ENCODE measurements around the gene TANGO6. TPM values are rescaled to one million over a fixed set of nuclear protein-coding genes. Genes with fewer than 3 reads are reported as not detected.
"Not testable (repeated sequence)": the region's sequence is repeated elsewhere in the genome, so short reads cannot be mapped to it uniquely, and the experiment has no call there.

Gene TANGO6
- total and polyA plus RNA-seq, 8 donors = 2.6 to 9.3 (median 6.3) TPM

DNA sequence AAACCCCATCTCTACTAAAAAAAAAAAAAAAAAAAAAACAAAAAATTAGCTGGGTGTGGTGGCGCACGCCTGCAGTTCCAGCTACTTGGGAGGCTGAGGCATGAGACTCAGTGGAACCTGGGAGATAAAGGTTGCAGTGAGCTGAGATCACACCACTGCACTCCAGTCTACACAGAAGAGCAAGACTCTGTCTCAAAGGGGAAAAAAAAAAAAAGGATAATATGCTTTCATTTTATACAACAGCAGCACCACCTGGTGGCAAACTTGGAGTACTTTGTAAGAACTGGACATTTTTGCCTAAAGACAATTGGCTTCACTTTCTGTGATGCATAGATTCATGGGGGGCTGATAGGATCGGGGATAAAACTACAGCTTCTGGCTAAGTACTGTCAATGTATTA lies 280.6 kb downstream of the TANGO6 start:
- peak in 3 of 4 donors; percentile 64 to 73 (median 69) for ATAC-seq
- intact Hi-C loops (cut with DNase I) = loop anchor here in 1 of 3 donors (5.0 kb wide), 1 partner anchor 227 kb away; no protein-coding TSS in a partner anchor
- H3K4me3 ChIP-seq = no peak overlapping the region
- 79% methylated on average over 3 of the region's 3 CpGs for WGBS, 2 donors
- TF ChIP-seq, protein P1, sequence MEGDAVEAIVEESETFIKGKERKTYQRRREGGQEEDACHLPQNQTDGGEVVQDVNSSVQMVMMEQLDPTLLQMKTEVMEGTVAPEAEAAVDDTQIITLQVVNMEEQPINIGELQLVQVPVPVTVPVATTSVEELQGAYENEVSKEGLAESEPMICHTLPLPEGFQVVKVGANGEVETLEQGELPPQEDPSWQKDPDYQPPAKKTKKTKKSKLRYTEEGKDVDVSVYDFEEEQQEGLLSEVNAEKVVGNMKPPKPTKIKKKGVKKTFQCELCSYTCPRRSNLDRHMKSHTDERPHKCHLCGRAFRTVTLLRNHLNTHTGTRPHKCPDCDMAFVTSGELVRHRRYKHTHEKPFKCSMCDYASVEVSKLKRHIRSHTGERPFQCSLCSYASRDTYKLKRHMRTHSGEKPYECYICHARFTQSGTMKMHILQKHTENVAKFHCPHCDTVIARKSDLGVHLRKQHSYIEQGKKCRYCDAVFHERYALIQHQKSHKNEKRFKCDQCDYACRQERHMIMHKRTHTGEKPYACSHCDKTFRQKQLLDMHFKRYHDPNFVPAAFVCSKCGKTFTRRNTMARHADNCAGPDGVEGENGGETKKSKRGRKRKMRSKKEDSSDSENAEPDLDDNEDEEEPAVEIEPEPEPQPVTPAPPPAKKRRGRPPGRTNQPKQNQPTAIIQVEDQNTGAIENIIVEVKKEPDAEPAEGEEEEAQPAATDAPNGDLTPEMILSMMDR (IDR thresholded peaks at IDR 0.05) = peak; percentile 28 to 55 (median 42)
- H3K9me3 ChIP-seq = no peaks in the 10 kb centered on the region
- H3K27me3 ChIP-seq = no peaks in the 10 kb centered on the region
- FAIRE-seq = no peak
- no peak overlapping the region for H3K27ac ChIP-seq
- H3K36me3 ChIP-seq = peaks cover 0 to 7% (median 0%) of the 10 kb centered on the region in 3 donors
- H3K4me1 ChIP-seq = peaks cover 7 to 10% (median 8%) of the 10 kb centered on the region in 3 donors
- DNase-seq = peak in 3 of 6 donors; percentile 51 to 62 (median 58)

DNA sequence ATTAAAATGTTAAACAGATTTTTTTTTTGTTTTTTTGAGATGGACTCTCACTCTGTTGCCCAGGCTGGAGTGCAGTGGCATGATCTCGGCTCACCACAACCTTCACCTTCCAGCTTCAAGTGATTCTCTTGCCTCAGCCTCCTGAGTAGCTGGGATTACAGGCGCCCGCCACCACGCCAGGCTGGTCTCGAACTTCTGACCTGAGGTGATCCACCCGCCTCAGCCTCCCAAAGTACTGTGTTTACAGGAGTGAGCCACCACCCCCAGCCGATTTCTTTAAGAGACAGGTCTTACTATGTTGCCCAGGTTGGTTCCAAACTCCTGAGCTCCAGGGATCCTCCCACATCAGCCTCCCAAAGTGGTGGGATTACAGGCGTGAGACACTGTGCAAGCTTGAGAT lies 281.1 kb downstream of the TANGO6 start:
- ATAC-seq, H3K27me3 ChIP-seq, FAIRE-seq, DNase-seq, H3K4me3 ChIP-seq, H3K4me1 ChIP-seq, H3K9me3 ChIP-seq, H3K36me3 ChIP-seq, H3K27ac ChIP-seq: not testable (repeated sequence)
- intact Hi-C loops (cut with DNase I) = loop anchor here in 1 of 3 donors (5.0 kb wide), 1 partner anchor 227 kb away; no protein-coding TSS in a partner anchor
- WGBS, 2 donors = 82% methylated on average over 8 of the region's 8 CpGs

DNA sequence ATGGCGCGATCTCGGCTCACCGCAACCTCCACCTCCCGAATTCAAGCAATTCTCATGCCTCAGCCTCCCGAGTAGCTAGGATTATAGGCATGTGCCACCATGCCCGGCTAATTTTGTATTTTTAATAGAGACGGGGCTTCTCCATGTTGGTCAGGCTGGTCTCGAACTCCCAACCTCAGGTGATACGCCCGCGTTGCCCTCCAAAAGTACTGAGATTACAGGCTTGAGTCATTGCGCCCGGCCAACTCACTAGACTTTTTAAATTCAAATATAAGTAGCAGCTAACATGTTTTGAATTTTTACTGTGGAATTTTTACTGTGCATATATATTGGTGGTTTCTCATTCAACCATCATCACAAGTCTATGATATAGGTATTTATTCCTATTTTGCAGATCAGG lies 281.6 kb downstream of the TANGO6 start:
- DNase-seq, H3K36me3 ChIP-seq, H3K4me1 ChIP-seq, H3K9me3 ChIP-seq, H3K27ac ChIP-seq, H3K27me3 ChIP-seq, H3K4me3 ChIP-seq, ATAC-seq, FAIRE-seq: not testable (repeated sequence)
- intact Hi-C loops (cut with DNase I) = loop anchor here in 1 of 3 donors (5.0 kb wide), 1 partner anchor 228 kb away; no protein-coding TSS in a partner anchor
- 92 to 93% methylated on average over 14 of the region's 14 CpGs for WGBS, 2 donors

DNA sequence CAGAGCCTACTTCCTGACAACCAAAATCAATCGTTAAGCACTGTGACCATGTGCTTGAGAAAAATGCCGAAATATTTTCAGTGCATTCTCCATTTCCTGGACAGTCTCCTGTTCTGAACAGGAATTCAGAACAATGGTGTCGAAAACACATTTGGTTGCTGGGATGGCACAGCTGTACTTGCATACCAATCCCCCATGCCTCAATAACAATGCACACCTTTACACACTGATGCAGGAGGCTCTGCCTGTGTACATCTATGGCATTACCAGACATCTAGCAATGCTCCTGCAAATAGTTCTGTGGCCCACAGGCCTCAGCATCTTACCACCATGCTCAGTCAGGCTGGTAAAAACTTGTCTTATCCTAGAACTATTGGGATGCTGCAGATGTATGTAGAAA lies 282.9 kb downstream of the TANGO6 start:
- Histone ChIP-seq H3K4me1 (peaks cover 0 to 13% (median 9%) of the 10 kb centered on the region in 3 donors), H3K27ac (no peak overlapping the region), H3K9me3 (no peaks in the 10 kb centered on the region), H3K4me3 (no peak overlapping the region), H3K27me3 (no peaks in the 10 kb centered on the region), H3K36me3 (no peaks in the 10 kb centered on the region)
- DNase-seq (no peak), FAIRE-seq (no peak), ATAC-seq (no peak)
- 70 to 77% methylated on average over 3 of the region's 3 CpGs for WGBS, 2 donors
- intact Hi-C loops (cut with DNase I) = no loop called here
- TF ChIP-seq, protein P1 (IDR thresholded peaks at IDR 0.05) = no peak

DNA sequence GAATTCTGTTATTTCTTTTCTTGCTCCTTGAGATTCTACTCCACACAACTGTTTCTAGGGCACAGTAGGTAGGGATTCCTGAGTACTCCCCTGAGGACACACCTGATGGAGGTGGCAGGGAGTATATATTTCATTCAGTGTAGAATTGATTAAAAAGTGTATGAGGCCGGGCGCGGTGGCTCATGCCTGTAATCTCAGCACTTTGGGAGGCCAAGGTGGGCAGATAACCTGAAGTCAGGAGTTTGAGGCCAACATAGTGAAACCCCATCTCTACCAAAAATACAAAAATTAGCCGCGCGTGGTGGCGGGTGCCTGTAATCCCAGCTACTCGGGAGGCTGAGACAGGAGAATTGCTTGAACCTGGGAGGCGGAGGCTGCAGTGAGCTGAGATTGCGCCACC lies 283.5 kb downstream of the TANGO6 start:
- FAIRE-seq; ATAC-seq; H3K27me3 ChIP-seq; H3K36me3 ChIP-seq; DNase-seq; H3K27ac ChIP-seq; H3K4me3 ChIP-seq; H3K9me3 ChIP-seq; intact Hi-C loops (cut with DNase I): not testable (repeated sequence)
- peaks cover 0 to 13% (median 9%) of the 10 kb centered on the region in 3 donors for H3K4me1 ChIP-seq
- 94 to 96% methylated on average over 10 of the region's 10 CpGs for WGBS, 2 donors

DNA sequence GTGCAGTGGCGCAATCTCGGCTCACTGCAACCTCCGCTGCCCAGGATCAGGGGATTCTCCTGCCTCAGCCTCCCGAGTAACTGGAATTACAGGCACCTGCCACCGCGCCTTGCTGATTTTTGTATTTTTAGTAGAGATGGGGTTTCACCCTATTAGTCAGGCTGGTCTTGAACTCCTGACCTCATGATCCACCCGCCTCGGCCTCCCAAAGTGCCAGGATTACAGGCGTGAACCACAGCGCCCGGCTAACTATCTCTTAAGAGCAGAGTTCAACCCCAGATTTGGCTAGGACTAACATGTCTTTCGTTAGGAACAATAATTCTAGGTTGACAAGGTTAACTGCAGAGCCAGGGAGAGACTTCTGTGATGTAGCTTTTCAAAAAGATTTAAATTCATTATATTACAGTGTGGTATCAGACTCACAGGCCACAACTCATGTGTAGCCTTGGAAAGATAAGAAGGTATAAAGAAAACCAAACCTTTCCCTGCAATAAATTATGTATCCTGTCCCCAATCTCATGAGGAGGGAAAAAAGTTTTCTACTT lies 284.7 kb downstream of the TANGO6 start:
- ATAC-seq (no peak), FAIRE-seq (no peak), DNase-seq (no peak)
- H3K27ac ChIP-seq = no peak overlapping the region
- H3K36me3 ChIP-seq = no peaks in the 10 kb centered on the region
- no peaks in the 10 kb centered on the region for H3K9me3 ChIP-seq
- intact Hi-C loops (cut with DNase I) = no loop called here
- TF ChIP-seq, protein P1 (IDR thresholded peaks at IDR 0.05) = no peak
- no peaks in the 10 kb centered on the region for H3K27me3 ChIP-seq
- no peak overlapping the region for H3K4me3 ChIP-seq
- peaks cover 0 to 13% (median 9%) of the 10 kb centered on the region in 3 donors for H3K4me1 ChIP-seq
- WGBS, 2 donors = 86 to 87% methylated on average over 12 of the region's 12 CpGs

Measured in pancreas (tissue), 10 donors.